Keratinocyte (primary cell): ENCODE data around the gene TBX18. TPM values are rescaled to one million over a fixed set of nuclear protein-coding genes. Genes with fewer than 3 reads are reported as not detected.

Experiments
- DNase-seq: peaks from one replicate; pipeline ENCODE4 v3.0.0-alpha.2; 2011; ENCODE audit warnings: low read depth, missing footprints, low spot score
- FAIRE-seq: peaks from 2 replicates; lab custom pipeline; 2011; peaks lifted over from hg19 to GRCh38; lab: Jason Lieb, UNC
- H2AFZ ChIP-seq: 2 replicates; pipeline ENCODE4 v1.6.0; 2012; ENCODE audit warnings: low read length, control low read depth, inconsistent platforms; ENCODE audit not compliant: control insufficient read depth
- H3K27ac ChIP-seq: 2 replicates; pipeline ENCODE4 v1.5.1; 2011; ENCODE audit warnings: low read length; ENCODE audit not compliant: control insufficient read depth, insufficient read depth
- H3K27me3 ChIP-seq: 3 replicates; pipeline ENCODE4 v1.6.0; 2011; ENCODE audit warnings: low read length; ENCODE audit not compliant: control insufficient read depth, insufficient read depth; ENCODE audit errors: extremely low read depth
- H3K36me3 ChIP-seq, 2 experiments: 2 replicates in 1 of 2; 3 replicates in 1 of 2; pipeline ENCODE4 v1.5.1; 2011; ENCODE audit warnings: low read length in 2 of 2, mild to moderate bottlenecking in 1 of 2; ENCODE audit not compliant: control insufficient read depth in 2 of 2, insufficient read depth in 2 of 2; ENCODE audit errors: extremely low read depth in 1 of 2
- H3K4me1 ChIP-seq: 3 replicates; pipeline ENCODE4 v1.5.1; 2011; ENCODE audit warnings: low read length; ENCODE audit not compliant: control insufficient read depth, insufficient read depth; ENCODE audit errors: extremely low read depth
- H3K4me2 ChIP-seq: 3 replicates; pipeline ENCODE4 v1.6.0; 2011; ENCODE audit warnings: low read depth, low read length; ENCODE audit not compliant: control insufficient read depth, insufficient read depth; ENCODE audit errors: extremely low read depth
- H3K4me3 ChIP-seq, 3 experiments: fragments of 200-600 bp in 1 of 3; sonication (generic) in 1 of 3; 2 replicates in 2 of 3; 3 replicates in 1 of 3; pipeline ENCODE4 v1.5.1; 2011 to 2016; ENCODE audit warnings: low read length in 3 of 3, mild to moderate bottlenecking in 3 of 3, control low read depth in 2 of 3, inconsistent platforms in 1 of 3, low read depth in 1 of 3, mixed read lengths in 1 of 3, mixed run types in 1 of 3, moderate library complexity in 1 of 3; ENCODE audit not compliant: control insufficient read depth in 2 of 3, insufficient read depth in 2 of 3; ENCODE audit errors: extremely low read depth in 1 of 3
- H3K79me2 ChIP-seq: 2 replicates; pipeline ENCODE4 v1.6.0; 2012; ENCODE audit warnings: low read length; ENCODE audit not compliant: control insufficient read depth, insufficient read depth
- H3K9ac ChIP-seq: 3 replicates; pipeline ENCODE4 v1.6.0; 2011; ENCODE audit warnings: low read length; ENCODE audit not compliant: control insufficient read depth, insufficient read depth; ENCODE audit errors: extremely low read depth
- H3K9me1 ChIP-seq: 3 replicates; pipeline ENCODE4 v1.6.0; 2011; ENCODE audit warnings: low read length; ENCODE audit not compliant: control insufficient read depth, insufficient read depth; ENCODE audit errors: extremely low read depth
- H3K9me3 ChIP-seq: 2 replicates; pipeline ENCODE4 v1.5.1; 2012; ENCODE audit warnings: low read depth, low read length; ENCODE audit not compliant: control insufficient read depth
- H4K20me1 ChIP-seq: 3 replicates; pipeline ENCODE4 v1.6.0; 2011; ENCODE audit warnings: low read length; ENCODE audit not compliant: control insufficient read depth, insufficient read depth; ENCODE audit errors: extremely low read depth
- EZH2 ChIP-seq: IDR thresholded peaks from one replicate; pipeline ENCODE4 v1.6.1; 2012; ENCODE audit warnings: inconsistent platforms, mild to moderate bottlenecking, low read length, moderate library complexity
- dilution Hi-C: fragments of 300-500 bp; cut with MboI; formaldehyde crosslinking; loops from one replicate; pipeline ENCODE4 v1.7.0; 2020; ENCODE audit warnings: low sequenced_read_pairs; ENCODE audit not compliant: extremely low pct_ligation_motif_present
- polyA plus RNA-seq, 5 experiments: library from polyadenylated mRNA; depleted of rRNA in 3 of 5; stranded (reverse) in 3 of 5; stranded (forward) in 1 of 5; unstranded in 1 of 5; fragments of >200 nt; gene quantifications; 1 replicate in 1 of 5; 2 replicates in 3 of 5; 3 replicates in 1 of 5; pipeline versions ENCODE4 v1.2.1 to v1.2.3, GENCODE V29; 2011 to 2012; ENCODE audit warnings: missing spikeins in 2 of 5, low read depth in 1 of 5, low replicate concordance in 1 of 5
- TF ChIP-seq, protein P1 (sequence below), 3 experiments: IDR thresholded peaks in 1 of 3; conservative IDR thresholded peaks in 1 of 3; optimal IDR thresholded peaks in 1 of 3; 2 replicates in 2 of 3; 3 replicates in 1 of 3; pipeline versions ENCODE3 to v1.5.1; 2011; ENCODE audit warnings: low read length in 3 of 3, mild to moderate bottlenecking in 3 of 3, moderate library complexity in 2 of 3, control low read depth in 1 of 3, inconsistent platforms in 1 of 3; ENCODE audit not compliant: insufficient read depth in 2 of 3; ENCODE audit errors: extremely low read depth in 1 of 3

Gene TBX18
- polyA plus RNA-seq, 1 donor (not counting 4 experiments of a cell fraction or from before 2014, with no cell fraction given), result 0.03 TPM

DNA sequence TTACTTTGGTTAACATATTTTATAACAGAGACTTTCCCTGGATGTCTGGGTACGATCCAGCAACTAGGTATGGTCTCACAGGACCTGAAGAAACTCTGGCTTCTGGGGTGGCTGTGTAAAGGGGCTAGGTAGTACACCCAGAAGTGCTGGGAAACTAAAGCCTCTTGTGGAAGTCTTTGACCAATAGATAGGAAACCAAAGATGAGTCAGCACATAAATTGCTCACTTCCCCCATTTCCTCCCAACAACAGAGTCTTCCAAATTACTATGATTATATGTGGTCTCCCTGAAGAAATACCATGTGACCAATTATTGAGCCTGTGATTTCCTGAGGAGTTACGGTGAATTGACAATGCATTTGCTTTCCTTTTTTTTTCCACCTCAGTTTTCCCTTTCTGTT, 26.8 kb upstream of the TBX18 start:
- Histone ChIP-seq H2AFZ (no peak overlapping the region), H3K4me3 (no peak overlapping the region), H3K79me2 (no peaks in the 10 kb centered on the region), H3K27ac (no peak overlapping the region), H3K9me1 (no peaks in the 10 kb centered on the region), H4K20me1 (no peaks in the 10 kb centered on the region), H3K4me1 (no peaks in the 10 kb centered on the region), H3K36me3 (no peaks in the 10 kb centered on the region), H3K9me3 (no peaks in the 10 kb centered on the region), H3K27me3 (no peaks in the 10 kb centered on the region), H3K9ac (no peak overlapping the region), H3K4me2 (no peak overlapping the region)
- TF ChIP-seq, protein P1, sequence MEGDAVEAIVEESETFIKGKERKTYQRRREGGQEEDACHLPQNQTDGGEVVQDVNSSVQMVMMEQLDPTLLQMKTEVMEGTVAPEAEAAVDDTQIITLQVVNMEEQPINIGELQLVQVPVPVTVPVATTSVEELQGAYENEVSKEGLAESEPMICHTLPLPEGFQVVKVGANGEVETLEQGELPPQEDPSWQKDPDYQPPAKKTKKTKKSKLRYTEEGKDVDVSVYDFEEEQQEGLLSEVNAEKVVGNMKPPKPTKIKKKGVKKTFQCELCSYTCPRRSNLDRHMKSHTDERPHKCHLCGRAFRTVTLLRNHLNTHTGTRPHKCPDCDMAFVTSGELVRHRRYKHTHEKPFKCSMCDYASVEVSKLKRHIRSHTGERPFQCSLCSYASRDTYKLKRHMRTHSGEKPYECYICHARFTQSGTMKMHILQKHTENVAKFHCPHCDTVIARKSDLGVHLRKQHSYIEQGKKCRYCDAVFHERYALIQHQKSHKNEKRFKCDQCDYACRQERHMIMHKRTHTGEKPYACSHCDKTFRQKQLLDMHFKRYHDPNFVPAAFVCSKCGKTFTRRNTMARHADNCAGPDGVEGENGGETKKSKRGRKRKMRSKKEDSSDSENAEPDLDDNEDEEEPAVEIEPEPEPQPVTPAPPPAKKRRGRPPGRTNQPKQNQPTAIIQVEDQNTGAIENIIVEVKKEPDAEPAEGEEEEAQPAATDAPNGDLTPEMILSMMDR (optimal IDR thresholded peaks at IDR 0.05 in 1 of 3, IDR thresholded peaks at IDR 0.05 in 1 of 3, conservative IDR thresholded peaks at IDR 0.05 in 1 of 3; ENCODE audit: extremely low read depth in 1 of 3, insufficient read depth in 2 of 3, low read length in 3 of 3), result no peak
- no peak for TF ChIP-seq EZH2
- DNase-seq, result no peak
- no peak for FAIRE-seq
- dilution Hi-C loops, result no loop called here

DNA sequence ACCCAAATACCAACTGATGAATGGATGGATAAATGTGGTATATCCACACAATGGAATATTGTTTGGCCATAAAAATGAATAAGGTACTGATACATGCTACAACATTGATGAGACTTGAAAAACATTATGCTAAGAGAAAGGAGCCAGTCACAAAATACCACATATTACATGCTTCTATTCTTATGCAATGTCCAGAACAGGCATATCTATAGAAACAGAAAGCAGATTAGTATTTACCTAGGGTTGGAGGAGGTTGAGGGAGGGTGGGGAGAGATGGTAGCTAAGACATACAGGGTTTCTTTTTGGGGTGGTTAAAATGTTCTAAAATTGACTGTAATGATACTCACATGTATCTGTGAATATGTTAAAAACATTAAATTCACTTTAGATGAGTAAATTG, 24.8 kb upstream of the TBX18 start:
- Histone ChIP-seq H3K4me2 (no peak overlapping the region), H3K9me1 (no peaks in the 10 kb centered on the region), H3K27me3 (no peaks in the 10 kb centered on the region), H3K79me2 (no peaks in the 10 kb centered on the region), H3K27ac (no peak overlapping the region), H3K9ac (no peak overlapping the region), H3K36me3 (no peaks in the 10 kb centered on the region), H4K20me1 (no peaks in the 10 kb centered on the region), H3K4me3 (no peak overlapping the region), H3K9me3 (no peaks in the 10 kb centered on the region), H3K4me1 (no peaks in the 10 kb centered on the region), H2AFZ (no peak overlapping the region)
- FAIRE-seq (no peak), DNase-seq (no peak)
- dilution Hi-C loops, result no loop called here
- no peak for TF ChIP-seq EZH2
- TF ChIP-seq, protein P1 (optimal IDR thresholded peaks at IDR 0.05 in 1 of 3, IDR thresholded peaks at IDR 0.05 in 1 of 3, conservative IDR thresholded peaks at IDR 0.05 in 1 of 3; ENCODE audit: extremely low read depth in 1 of 3, insufficient read depth in 2 of 3, low read length in 3 of 3), result no peak
